GM12878 (cell line): ENCODE data around the gene FGF19. TPM values are rescaled to one million over a fixed set of nuclear protein-coding genes. Genes with fewer than 3 reads are reported as not detected.

Experiments
- ATAC-seq: fragments of 200-7000 bp; cut with Tn5 transposase; 3 replicates; pipeline ENCODE4 v1.9.1; 2020; ENCODE audit warnings: mild to moderate bottlenecking, moderate library complexity
- BruUV-seq: library from RNA; stranded (reverse); fragments of 400-500 nt; replicated peaks from 2 replicates; lab custom pipeline; 2021; lab: Mats Ljungman, UMichigan
- CTCF ChIA-PET: fragments of 300-600 bp; sonication (Branson Sonifier 250); formaldehyde crosslinking; extraction: SDS; loops from one replicate; lab custom pipeline; 2021; ENCODE audit warnings: inconsistent platforms; lab: Yijun Ruan, JAX
- POLR2A ChIA-PET: fragments of 350-600 bp; formaldehyde crosslinking; extraction: SDS; loops from one replicate; lab custom pipeline; 2021; ENCODE audit warnings: inconsistent platforms; lab: Charles Lee
- RAD21 ChIA-PET: fragments of 300-600 bp; sonication (Branson Sonifier 250); formaldehyde crosslinking; loops from one replicate; lab custom pipeline; 2023; ENCODE audit warnings: antibody characterized with exemption; ENCODE audit not compliant: unreplicated experiment; lab: Charles Lee
- SMC1A ChIA-PET: fragments of 300-600 bp; sonication (Branson Sonifier 250); formaldehyde crosslinking; loops from one replicate; lab custom pipeline; 2023; ENCODE audit not compliant: unreplicated experiment, uncharacterized antibody; lab: Charles Lee
- DNase-seq: peaks from one replicate; pipeline ENCODE4 v3.0.0-alpha.2; 2011; ENCODE audit warnings: low read depth, low spot score
- FAIRE-seq: peaks from 3 replicates; lab custom pipeline; 2011; peaks lifted over from hg19 to GRCh38; lab: Jason Lieb, UNC
- H2AFZ ChIP-seq: 2 replicates; pipeline ENCODE4 v1.6.0; 2011; ENCODE audit warnings: low read depth, low read length, control low read depth; ENCODE audit not compliant: control insufficient read depth
- H3K27ac ChIP-seq: 2 replicates; pipeline ENCODE4 v1.5.1; 2011; ENCODE audit warnings: control low read depth; ENCODE audit not compliant: control insufficient read depth, insufficient read depth
- H3K27me3 ChIP-seq, 2 experiments: replicated peaks in 1 of 2; 2 replicates each; pipeline versions ENCODE4 v1.6.0 to v1.6.1; 2011; ENCODE audit warnings: low read length in 1 of 2; ENCODE audit not compliant: control insufficient read depth in 2 of 2, insufficient read depth in 2 of 2
- H3K36me3 ChIP-seq, 2 experiments: 2 replicates each; pipeline ENCODE4 v1.5.1; 2011; ENCODE audit warnings: low read length in 1 of 2; ENCODE audit not compliant: control insufficient read depth in 2 of 2, insufficient read depth in 2 of 2
- H3K4me1 ChIP-seq: 2 replicates; pipeline ENCODE4 v1.6.1; 2011; ENCODE audit warnings: mild to moderate bottlenecking, low read length, moderate library complexity, mixed read lengths; ENCODE audit not compliant: control insufficient read depth, insufficient read depth
- H3K4me2 ChIP-seq: 2 replicates; pipeline ENCODE4 v1.6.0; 2011; ENCODE audit warnings: control low read depth; ENCODE audit not compliant: control insufficient read depth, insufficient read depth
- H3K4me3 ChIP-seq: fragments of 200-600 bp; sonication (generic); 2 replicates; pipeline ENCODE4 v1.5.1; 2016
- H3K79me2 ChIP-seq: 2 replicates; pipeline ENCODE4 v1.6.0; 2011; ENCODE audit warnings: low read length; ENCODE audit not compliant: control insufficient read depth, insufficient read depth
- H3K9ac ChIP-seq: 2 replicates; pipeline ENCODE4 v1.8.0; 2011; ENCODE audit warnings: low read length, control low read depth, mixed read lengths; ENCODE audit not compliant: control insufficient read depth, insufficient read depth
- H3K9me3 ChIP-seq: replicated peaks from 3 replicates; pipeline ENCODE4 v1.5.1; 2011; ENCODE audit warnings: mild to moderate bottlenecking, low read length; ENCODE audit not compliant: control insufficient read depth, insufficient read depth
- H4K20me1 ChIP-seq: 2 replicates; pipeline ENCODE4 v1.6.0; 2011; ENCODE audit not compliant: control insufficient read depth, insufficient read depth
- ATF7 ChIP-seq: fragments of 450-650 bp; IDR thresholded peaks from 2 replicates; pipeline ENCODE4 v1.6.1; 2016; ENCODE audit warnings: low read depth, mild to moderate bottlenecking
- DPF2 ChIP-seq: fragments of 450-650 bp; IDR thresholded peaks from 2 replicates; pipeline ENCODE4 v1.6.1; 2017; ENCODE audit warnings: mild to moderate bottlenecking
- HDGF ChIP-seq: fragments of 450-650 bp; IDR thresholded peaks from 2 replicates; pipeline ENCODE4 v1.6.1; 2016; ENCODE audit warnings: antibody characterized with exemption
- KLF5 ChIP-seq: fragments of 450-650 bp; IDR thresholded peaks from 2 replicates; pipeline ENCODE4 v1.6.1; 2014; ENCODE audit warnings: mild to moderate bottlenecking; ENCODE audit not compliant: partially characterized antibody
- MXI1 ChIP-seq: fragments of 150-350 bp; IDR thresholded peaks from 2 replicates; pipeline ENCODE4 v1.6.1; 2011; ENCODE audit warnings: low read depth, mild to moderate bottlenecking, inconsistent platforms, low read length, improper control_type of control experiment
- NFYA ChIP-seq: IDR thresholded peaks from 2 replicates; pipeline ENCODE4 v1.6.1; 2011; ENCODE audit warnings: low read depth, mild to moderate bottlenecking, low read length, improper control_type of control experiment, borderline replicate concordance
- NRF1 ChIP-seq: conservative IDR thresholded peaks from 2 replicates; pipeline ENCODE4 v1.6.1; 2011; ENCODE audit warnings: mild to moderate bottlenecking, low read depth, low read length, improper control_type of control experiment
- PML ChIP-seq: IDR thresholded peaks from 2 replicates; pipeline ENCODE4 v1.6.1; 2012; ENCODE audit warnings: low read length, inconsistent platforms
- POU2F2 ChIP-seq: IDR thresholded peaks from 3 replicates; pipeline ENCODE4 v1.6.1; 2011; ENCODE audit warnings: low read depth, mild to moderate bottlenecking, low read length, borderline replicate concordance
- WGBS: methylation state at CpG from one replicate; pipeline ENCODE4 v1.1.6; 2016; ENCODE audit warnings: low lambda C conversion rate; ENCODE audit not compliant: insufficient replicate concordance, insufficient coverage; ENCODE audit errors: missing lambda C conversion rate; 5-methylcytosine and 5-hydroxymethylcytosine counted together
- in situ Hi-C: fragments of 300-500 bp; cut with MboI; formaldehyde crosslinking; loops from 9 replicates; pipeline ENCODE4 v1.14.3; 2018; ENCODE audit warnings: mixed read lengths
- intact Hi-C: fragments of 100-400 bp; cut with micrococcal nuclease; formaldehyde crosslinking; loops from one replicate; pipeline ENCODE4 v1.14.2; 2022; ENCODE audit not compliant: unreplicated experiment
- polyA plus RNA-seq, 11 experiments: library from polyadenylated mRNA; depleted of rRNA in 4 of 11; unstranded in 6 of 11; stranded (reverse) in 5 of 11; fragments of >200 nt; fragmentation: Nextera tagmentation in 4 of 11; fragmentation: Illumina TruSeq in 1 of 11; extraction: Ambion mirVana in 4 of 11; extraction: Trizol in 1 of 11; gene quantifications; 1 replicate in 1 of 11; 2 replicates in 10 of 11; pipeline versions ENCODE4 v1.2.1 to v1.2.3, GENCODE V29; 2011 to 2016; ENCODE audit warnings: inconsistent platforms in 2 of 11, missing spikeins in 2 of 11, low read depth in 1 of 11
- total RNA-seq, 4 experiments: library from RNA; depleted of rRNA in 3 of 4; stranded (reverse); fragments of >200 nt in 3 of 4; fragmentation: Illumina TruSeq in 1 of 4; extraction: Trizol in 1 of 4; gene quantifications; 2 replicates each; pipeline versions ENCODE4 v1.2.1 to v1.2.3, GENCODE V29; 2013 to 2021
- TF ChIP-seq, protein P1 (sequence below): fragments of 450-650 bp; IDR thresholded peaks from 2 replicates; pipeline ENCODE4 v1.6.1; 2017; ENCODE audit warnings: low read depth, mild to moderate bottlenecking, moderate library complexity

Gene FGF19
- total and polyA plus RNA-seq, 10 of the 15 experiments (the other 5 are each of a cell fraction or from before 2014, with no cell fraction given): 0.08 TPM; not detected in 9

DNA sequence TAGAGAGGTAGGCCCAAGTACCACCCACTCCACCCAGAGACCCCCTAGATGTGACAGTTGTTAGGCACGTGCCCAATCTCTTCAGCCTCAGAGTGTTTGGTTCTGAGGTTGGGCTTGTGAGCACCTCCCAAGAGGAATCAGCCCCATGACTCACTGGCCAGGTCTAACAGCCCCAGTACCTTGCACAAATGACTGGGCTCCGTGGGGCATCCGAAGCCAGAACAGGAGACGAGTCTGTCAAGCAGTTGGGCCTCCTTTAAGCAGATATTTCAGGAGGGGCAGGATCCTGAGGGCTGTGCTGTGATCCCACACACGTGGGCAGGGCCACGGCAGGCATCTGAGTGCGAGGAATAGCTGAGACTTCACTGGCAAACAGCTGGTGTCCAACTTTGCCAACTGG, 29.1 kb upstream of the FGF19 start:
- H3K27ac ChIP-seq: no peak overlapping the region
- ChIA-PET POLR2A (no interaction called here), CTCF (no interaction called here), SMC1A (no interaction called here), RAD21 (no interaction called here)
- no peaks in the 10 kb centered on the region for H3K4me1 ChIP-seq
- H3K27me3 ChIP-seq: peaks cover 0 to 1% of the 10 kb centered on the region in 2 experiments; a peak in 1 of 4 replicates
- intact Hi-C loops (no loop called here), in situ Hi-C loops (no loop called here)
- 31% methylated on average over 7 of the region's 7 CpGs for WGBS
- BruUV-seq: no TSS peak
- FAIRE-seq: no peak
- no peak overlapping the region for H3K9ac ChIP-seq
- no peak for ATAC-seq
- H3K9me3 ChIP-seq: no peaks in the 10 kb centered on the region; the same call in 2 of the 3 replicates
- H2AFZ ChIP-seq: no peak overlapping the region
- H3K4me3 ChIP-seq: no peak overlapping the region
- TF ChIP-seq NFYA: no peak
- TF ChIP-seq KLF5: no peak
- TF ChIP-seq PML: no peak
- TF ChIP-seq, protein P1, sequence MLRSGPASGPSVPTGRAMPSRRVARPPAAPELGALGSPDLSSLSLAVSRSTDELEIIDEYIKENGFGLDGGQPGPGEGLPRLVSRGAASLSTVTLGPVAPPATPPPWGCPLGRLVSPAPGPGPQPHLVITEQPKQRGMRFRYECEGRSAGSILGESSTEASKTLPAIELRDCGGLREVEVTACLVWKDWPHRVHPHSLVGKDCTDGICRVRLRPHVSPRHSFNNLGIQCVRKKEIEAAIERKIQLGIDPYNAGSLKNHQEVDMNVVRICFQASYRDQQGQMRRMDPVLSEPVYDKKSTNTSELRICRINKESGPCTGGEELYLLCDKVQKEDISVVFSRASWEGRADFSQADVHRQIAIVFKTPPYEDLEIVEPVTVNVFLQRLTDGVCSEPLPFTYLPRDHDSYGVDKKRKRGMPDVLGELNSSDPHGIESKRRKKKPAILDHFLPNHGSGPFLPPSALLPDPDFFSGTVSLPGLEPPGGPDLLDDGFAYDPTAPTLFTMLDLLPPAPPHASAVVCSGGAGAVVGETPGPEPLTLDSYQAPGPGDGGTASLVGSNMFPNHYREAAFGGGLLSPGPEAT: no peak
- no peak for TF ChIP-seq POU2F2
- TF ChIP-seq NRF1: no peak
- TF ChIP-seq MXI1: no peak
- no peak for TF ChIP-seq ATF7
- no peak for TF ChIP-seq DPF2
- TF ChIP-seq HDGF: no peak
- no peaks in the 10 kb centered on the region for H3K36me3 ChIP-seq
- DNase-seq: no peak
- no peaks in the 10 kb centered on the region for H4K20me1 ChIP-seq
- no peak overlapping the region for H3K4me2 ChIP-seq
- no peaks in the 10 kb centered on the region for H3K79me2 ChIP-seq
